ENCODE data around the gene VAPB. TPM values are rescaled to one million over a fixed set of nuclear protein-coding genes. Genes with fewer than 3 reads are reported as not detected.

Gene VAPB
- polyA plus RNA-seq, 1 donor: 54.6 TPM

DNA sequence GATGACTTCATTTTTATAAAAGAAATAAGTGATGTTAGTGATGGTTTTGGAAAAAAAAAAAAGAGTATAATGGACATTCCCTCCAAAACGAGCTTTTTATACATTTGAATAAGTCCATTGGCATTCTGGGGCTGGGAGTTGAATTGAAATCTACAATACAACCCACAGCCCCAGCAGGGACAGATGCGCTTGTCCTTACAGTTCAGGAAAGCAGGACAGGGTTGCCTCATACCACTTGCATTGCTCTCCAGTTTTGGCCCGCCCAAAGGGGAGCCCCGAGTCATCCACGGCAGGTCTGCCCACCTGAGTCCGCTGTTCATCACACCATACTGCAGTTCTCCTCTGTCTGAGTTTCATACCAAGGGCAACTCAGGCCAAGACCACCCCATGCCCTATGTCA is 46.2 kb downstream of the VAPB start:
- DNase-seq (ENCODE audit: low read depth): no peak

DNA sequence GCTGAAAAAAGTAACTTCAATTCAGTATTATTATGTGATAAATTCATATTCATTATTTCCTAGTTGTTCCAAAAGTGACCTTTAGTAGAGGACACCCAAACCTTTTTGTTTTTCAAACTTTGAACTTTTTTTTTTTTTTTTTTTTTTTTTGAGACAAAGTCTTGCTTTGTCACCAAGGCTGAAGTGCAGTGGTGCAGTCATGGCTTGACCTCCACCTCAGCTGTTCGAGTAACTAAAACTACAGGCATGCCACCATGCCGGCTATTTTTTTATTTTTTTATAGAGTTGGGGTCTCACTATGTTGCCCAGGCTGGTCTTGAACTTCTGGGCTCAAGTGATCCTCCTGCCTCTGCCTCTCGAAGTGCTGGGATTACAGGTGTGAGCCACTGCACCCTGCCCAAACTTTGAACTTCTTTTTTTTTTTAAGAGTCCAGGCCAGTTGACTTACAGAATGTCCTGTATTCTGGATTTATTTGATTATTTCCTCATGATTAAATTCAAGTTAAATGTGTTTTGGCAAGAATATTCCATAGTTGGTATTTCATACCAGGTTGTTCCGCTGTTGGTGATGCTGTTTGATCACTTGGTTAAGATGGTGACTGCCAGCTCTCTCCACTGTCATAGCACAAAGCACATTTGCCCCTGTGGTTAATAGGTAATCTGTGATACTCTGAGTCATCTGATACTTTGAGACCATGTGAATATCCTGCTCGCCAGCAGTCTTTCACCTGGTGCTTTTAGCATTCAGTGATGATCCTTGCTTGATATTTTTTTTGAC is 48.0 kb downstream of the VAPB start:
- no peak for DNase-seq (ENCODE audit: low read depth)

DNA sequence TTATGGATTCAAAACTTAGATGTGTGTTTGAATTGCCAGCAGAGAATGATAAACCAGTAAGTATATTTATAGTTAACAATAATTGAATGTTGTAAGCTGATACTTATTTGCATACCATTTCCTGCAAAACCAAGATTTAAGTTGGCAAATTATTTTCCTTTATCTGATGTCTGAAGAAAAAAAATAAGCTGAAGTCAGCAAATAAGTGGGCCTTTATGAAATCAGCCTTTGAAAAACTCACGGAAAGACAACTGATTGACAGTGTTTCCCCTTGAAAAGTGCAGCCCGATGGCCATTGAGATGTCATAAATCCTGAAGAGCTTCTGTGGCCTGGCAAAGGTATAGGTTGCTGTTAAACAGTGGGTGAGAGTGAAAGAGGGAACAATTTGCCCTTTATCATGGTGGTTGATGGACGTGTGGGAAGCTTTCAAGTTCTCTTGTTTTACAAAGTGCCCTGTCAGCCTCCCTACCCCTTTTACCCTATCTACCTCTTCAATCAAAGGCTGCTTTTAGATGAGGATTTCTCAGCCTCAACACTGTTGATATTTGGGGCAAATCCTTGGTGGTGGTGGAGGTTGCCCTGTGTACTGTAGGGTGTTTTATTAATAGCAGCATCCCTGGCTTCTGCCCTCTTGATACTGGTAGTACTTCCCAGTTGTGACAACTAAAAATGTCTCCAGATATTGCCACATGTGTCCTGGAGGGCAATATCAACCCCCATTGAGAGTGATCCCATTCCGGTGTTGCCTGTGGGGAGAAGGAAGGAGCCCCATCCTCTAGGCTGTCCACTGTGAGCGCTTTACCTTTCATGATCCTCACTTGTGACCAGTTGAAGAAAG is 50.2 kb downstream of the VAPB start:
- DNase-seq (ENCODE audit: low read depth): no peak

GRCh38 chr20:58440021-58440767 is 51.2 kb downstream of the VAPB start:
- DNase-seq (ENCODE audit: low read depth): no peak

DNA sequence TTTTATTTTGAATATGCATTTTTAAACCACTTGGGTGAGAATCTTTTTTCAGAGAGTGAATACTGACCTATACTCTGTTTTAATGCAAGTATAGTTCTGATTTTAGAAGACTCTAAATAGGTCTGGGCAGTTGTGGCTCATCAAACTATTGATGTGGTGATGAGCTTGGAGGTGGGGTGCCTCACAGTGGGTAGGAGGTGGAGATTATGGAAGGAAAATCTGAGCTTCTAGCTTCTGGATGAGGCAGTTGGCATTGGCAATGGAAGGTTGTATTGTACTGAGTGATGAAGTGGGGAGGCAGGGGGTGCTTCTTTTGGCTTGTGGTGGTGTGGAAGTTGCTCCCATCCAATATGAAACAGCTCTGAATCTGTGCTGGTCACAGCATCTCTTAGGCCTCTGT is 52.7 kb downstream of the VAPB start:
- no peak for DNase-seq (ENCODE audit: low read depth)

DNA sequence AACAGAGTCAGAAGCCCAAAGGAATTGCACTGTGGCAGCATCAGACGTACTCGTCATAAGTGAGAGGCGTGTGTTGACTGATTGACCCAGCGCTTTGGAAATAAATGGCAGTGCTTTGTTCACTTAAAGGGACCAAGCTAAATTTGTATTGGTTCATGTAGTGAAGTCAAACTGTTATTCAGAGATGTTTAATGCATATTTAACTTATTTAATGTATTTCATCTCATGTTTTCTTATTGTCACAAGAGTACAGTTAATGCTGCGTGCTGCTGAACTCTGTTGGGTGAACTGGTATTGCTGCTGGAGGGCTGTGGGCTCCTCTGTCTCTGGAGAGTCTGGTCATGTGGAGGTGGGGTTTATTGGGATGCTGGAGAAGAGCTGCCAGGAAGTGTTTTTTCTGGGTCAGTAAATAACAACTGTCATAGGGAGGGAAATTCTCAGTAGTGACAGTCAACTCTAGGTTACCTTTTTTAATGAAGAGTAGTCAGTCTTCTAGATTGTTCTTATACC is 55.8 kb downstream of the VAPB start:
- DNase-seq (ENCODE audit: low read depth): no peak

DNA sequence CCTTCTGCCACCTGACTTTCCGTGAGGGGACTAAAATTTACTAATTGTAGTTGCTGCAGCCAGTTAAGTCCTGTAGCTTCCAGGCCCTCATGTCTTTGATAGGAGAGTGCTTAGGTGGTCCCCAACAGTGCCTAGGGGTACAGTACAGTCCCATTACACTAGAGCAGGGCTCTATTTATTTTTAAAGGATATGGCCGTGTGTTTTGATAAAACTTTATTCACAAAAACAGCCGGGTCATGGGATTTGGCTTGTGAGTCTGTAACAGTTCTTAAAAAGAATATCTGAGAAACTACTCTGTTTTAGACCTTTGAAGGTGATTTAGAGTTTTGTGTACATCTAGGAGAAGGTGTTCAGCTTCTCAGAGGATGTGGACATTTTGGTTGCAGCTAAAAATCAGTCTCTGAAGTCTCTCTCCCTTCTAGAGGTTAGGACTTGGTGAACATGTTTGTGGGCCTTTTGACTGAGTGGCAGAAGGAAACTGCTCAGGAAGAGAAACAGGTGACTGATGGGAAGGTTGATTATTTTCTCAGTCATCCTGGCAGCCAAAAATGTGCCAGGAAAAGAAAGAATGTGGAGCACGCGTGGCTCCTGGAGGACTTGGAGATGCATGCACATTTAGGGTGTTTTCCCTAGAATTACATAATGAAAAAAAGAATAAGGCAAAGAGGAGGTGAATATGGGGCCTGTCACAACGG is 57.4 kb downstream of the VAPB start:
- DNase-seq (ENCODE audit: low read depth): no peak

- no peak for DNase-seq (ENCODE audit: low read depth)
These were observed 57.9 kb downstream of the VAPB start for GRCh38 chr20:58446960-58447265.

- DNase-seq (ENCODE audit: low read depth): no peak
These were observed 58.7 kb downstream of the VAPB start for GRCh38 chr20:58447511-58448391.

DNA sequence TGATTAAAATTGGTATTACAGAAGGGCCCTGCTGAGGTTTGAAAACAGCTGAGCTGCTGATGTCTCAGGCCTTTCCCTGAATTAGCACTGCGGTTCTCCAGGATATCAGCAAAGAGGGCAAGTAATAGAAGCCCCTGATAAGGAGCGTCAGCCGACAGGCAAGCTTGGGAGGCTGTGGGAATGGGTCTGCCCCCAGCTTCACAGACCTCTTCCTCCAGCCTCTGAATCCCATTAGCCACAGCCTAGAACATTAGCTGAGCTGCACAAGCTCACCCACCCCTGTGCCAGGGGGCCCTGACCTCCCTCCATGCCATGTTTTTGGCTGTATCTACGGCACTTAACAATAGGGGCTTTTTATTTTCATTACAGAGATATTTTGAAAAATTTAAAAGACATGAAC is 59.9 kb downstream of the VAPB start:
- DNase-seq (ENCODE audit: low read depth): no peak

GRCh38 chr20:58449681-58450221 is 60.7 kb downstream of the VAPB start:
- DNase-seq (ENCODE audit: low read depth): no peak

GRCh38 chr20:58450254-58450653 is 61.2 kb downstream of the VAPB start:
- no peak for DNase-seq (ENCODE audit: low read depth)

GRCh38 chr20:58452667-58453255 is 63.7 kb downstream of the VAPB start:
- no peak for DNase-seq (ENCODE audit: low read depth)

DNA sequence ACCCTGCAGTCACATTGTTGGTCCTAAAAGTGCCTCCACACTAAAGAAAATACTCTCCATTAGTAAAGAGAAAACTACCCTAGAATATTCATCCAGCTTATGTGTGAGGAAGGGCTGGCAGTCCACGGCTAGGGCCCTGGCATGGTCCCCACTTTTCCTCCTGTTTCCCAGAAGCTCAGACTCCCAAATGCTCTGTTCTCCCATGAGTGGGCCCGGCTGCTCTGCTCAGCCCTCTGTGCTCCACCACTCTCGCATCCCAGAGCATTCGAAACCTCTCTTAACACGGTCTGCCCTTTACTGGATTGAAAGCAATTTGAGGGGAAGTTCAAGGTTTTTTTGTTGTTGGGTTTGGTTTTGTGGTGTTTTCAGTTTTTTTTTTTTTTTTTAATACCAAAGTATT is 64.4 kb downstream of the VAPB start:
- no peak for DNase-seq (ENCODE audit: low read depth)

DNA sequence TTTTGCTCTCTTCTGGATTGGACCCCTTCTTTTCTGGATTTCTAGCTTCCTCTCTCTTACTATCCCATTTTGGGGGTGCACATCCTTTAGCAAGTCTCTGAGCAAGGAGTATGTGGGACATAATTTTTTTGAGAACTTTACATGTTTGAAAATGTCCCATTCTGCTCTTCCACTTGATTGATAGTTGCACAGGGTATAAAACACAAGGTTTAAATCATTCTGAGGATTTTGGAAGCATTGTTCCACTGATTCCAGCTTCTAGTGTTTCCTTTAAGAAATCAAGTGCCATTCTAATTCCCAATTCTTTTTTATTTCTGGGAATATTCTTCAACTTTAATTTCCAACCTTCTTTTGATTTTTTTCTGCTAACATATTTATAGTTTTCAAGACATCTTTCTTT is 65.4 kb downstream of the VAPB start:
- no peak for DNase-seq (ENCODE audit: low read depth)

GRCh38 chr20:58457083-58457695 is 68.2 kb downstream of the VAPB start:
- DNase-seq (ENCODE audit: low read depth): no peak

GRCh38 chr20:58458342-58459057 is 69.5 kb downstream of the VAPB start:
- DNase-seq (ENCODE audit: low read depth): no peak

DNA sequence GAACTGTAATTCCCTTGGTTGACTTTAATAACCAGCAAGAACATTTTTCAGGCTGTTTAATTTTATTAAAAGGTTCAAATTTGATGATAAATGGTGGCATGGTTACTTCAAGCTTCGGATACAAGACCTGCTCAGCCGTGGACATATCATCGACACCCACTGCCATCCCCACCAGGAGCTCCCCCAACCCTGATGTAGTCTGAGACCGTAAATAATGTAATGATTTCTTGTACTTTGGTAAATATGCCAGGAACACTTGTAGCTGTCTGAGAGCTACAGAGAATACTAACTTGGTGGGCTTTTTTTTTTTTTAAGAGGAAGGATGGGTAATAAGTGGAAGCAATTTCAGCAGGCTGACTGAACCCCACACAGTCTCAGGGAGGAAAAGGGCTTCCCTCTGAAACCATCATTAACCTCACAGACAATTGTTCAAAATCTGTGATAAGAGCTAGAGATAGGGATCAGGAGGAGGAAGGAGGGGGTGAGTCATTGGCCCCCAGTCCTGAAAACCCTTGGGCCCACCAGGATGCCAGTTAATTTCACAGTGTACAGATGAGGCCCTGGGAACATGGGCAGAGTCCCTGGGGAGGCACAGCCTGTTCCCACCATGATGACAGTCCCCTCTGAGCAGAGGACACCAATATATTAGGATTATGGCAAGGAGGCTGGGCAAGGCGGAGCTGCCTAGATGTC is 70.2 kb downstream of the VAPB start:
- no peak for DNase-seq (ENCODE audit: low read depth)
